CD14-positive monocyte (primary cell): Measurements from ENCODE around the gene ERGIC1. TPM values are rescaled to one million over a fixed set of nuclear protein-coding genes. Genes with fewer than 3 reads are reported as not detected.

Experiments used
- DNase-seq, 3 donors: peaks; one replicate each; pipeline ENCODE4 v3.0.0-alpha.2; 2011 to 2022
- H2AFZ ChIP-seq: 2 replicates; pipeline ENCODE4 v1.6.0; 2012; ENCODE audit warnings: mild to moderate bottlenecking, low read depth, low read length, inconsistent platforms; ENCODE audit not compliant: insufficient read depth, poor library complexity, severe bottlenecking
- H3K27ac ChIP-seq, 2 donors: 1 replicate in 1 of 2; 2 replicates in 1 of 2; pipeline ENCODE4 v1.5.1; 2012 to 2013; ENCODE audit warnings: low read length in 2 of 2, control low read depth in 1 of 2, inconsistent platforms in 1 of 2, low read depth in 1 of 2, mild to moderate bottlenecking in 1 of 2
- H3K27me3 ChIP-seq, 2 donors: one replicate each; pipeline versions ENCODE4 v1.6.0 to v1.6.1; 2011 to 2013; ENCODE audit warnings: low read length in 2 of 2; ENCODE audit not compliant: control insufficient read depth in 2 of 2, insufficient read depth in 2 of 2
- H3K36me3 ChIP-seq, 2 donors: replicated peaks in 1 of 2; 1 replicate in 1 of 2; 2 replicates in 1 of 2; pipeline versions ENCODE4 v1.5.1 to v1.6.1; 2012 to 2013; ENCODE audit warnings: low read length in 2 of 2, control low read depth in 1 of 2, inconsistent platforms in 1 of 2, mild to moderate bottlenecking in 1 of 2; ENCODE audit not compliant: insufficient read depth in 2 of 2, control insufficient read depth in 1 of 2
- H3K4me1 ChIP-seq, 2 donors: 1 replicate in 1 of 2; 2 replicates in 1 of 2; pipeline versions ENCODE4 v1.5.1 to v1.6.1; 2012 to 2013; ENCODE audit warnings: low read length in 2 of 2, control low read depth in 1 of 2, inconsistent platforms in 1 of 2, mild to moderate bottlenecking in 1 of 2, moderate library complexity in 1 of 2; ENCODE audit not compliant: insufficient read depth in 2 of 2, control insufficient read depth in 1 of 2
- H3K4me2 ChIP-seq: replicated peaks from 2 replicates; pipeline ENCODE3; 2012; ENCODE audit warnings: low read length, moderate library complexity, mild to moderate bottlenecking; ENCODE audit not compliant: poor library complexity, severe bottlenecking; ENCODE audit errors: extremely low read depth
- H3K4me3 ChIP-seq, 3 experiments: fragments of 200-600 bp in 1 of 3; sonication (generic) in 1 of 3; replicated peaks in 1 of 3; 1 replicate in 2 of 3; 2 replicates in 1 of 3; pipeline ENCODE4 v1.5.1; 2011 to 2013; ENCODE audit warnings: low read length in 3 of 3, mild to moderate bottlenecking in 3 of 3, control low read depth in 2 of 3, low read depth in 2 of 3, inconsistent platforms in 1 of 3, moderate library complexity in 1 of 3
- H3K79me2 ChIP-seq: 2 replicates; pipeline ENCODE4 v1.6.0; 2012; ENCODE audit warnings: mild to moderate bottlenecking, control low read depth, inconsistent platforms, low read length, moderate library complexity; ENCODE audit not compliant: insufficient read depth
- H3K9ac ChIP-seq: 2 replicates; pipeline ENCODE4 v1.6.0; 2017; ENCODE audit warnings: low read length, mild to moderate bottlenecking; ENCODE audit not compliant: insufficient read depth, poor library complexity, severe bottlenecking
- H3K9me3 ChIP-seq, 2 donors: replicated peaks in 1 of 2; 1 replicate in 1 of 2; 2 replicates in 1 of 2; pipeline versions ENCODE4 v1.5.1 to v1.6.1; 2012 to 2013; ENCODE audit warnings: low read length in 2 of 2, control low read depth in 1 of 2; ENCODE audit not compliant: control insufficient read depth in 1 of 2, insufficient read depth in 1 of 2
- H4K20me1 ChIP-seq: 2 replicates; pipeline ENCODE4 v1.6.0; 2012; ENCODE audit warnings: mild to moderate bottlenecking, low read length, control low read depth, moderate library complexity; ENCODE audit not compliant: insufficient read depth
- H3K27ac Mint-ChIP-seq, 7 donors: one replicate each; pipeline ENCODE4 v1.8.0; 2020; ENCODE audit warnings: mild to moderate bottlenecking in 7 of 7, mixed read lengths in 7 of 7, moderate library complexity in 6 of 7, inconsistent platforms in 2 of 7
- H3K27me3 Mint-ChIP-seq, 3 donors: one replicate each; pipeline ENCODE4 v1.8.0; 2021 to 2022; ENCODE audit warnings: low read depth in 3 of 3, mild to moderate bottlenecking in 3 of 3, mixed read lengths in 3 of 3, moderate library complexity in 3 of 3, inconsistent platforms in 1 of 3
- H3K36me3 Mint-ChIP-seq, 2 donors: one replicate each; pipeline ENCODE4 v1.8.0; 2020; ENCODE audit warnings: mixed read lengths in 2 of 2, inconsistent platforms in 1 of 2, mild to moderate bottlenecking in 1 of 2
- H3K4me1 Mint-ChIP-seq: one replicate; pipeline ENCODE4 v1.8.0; 2020; ENCODE audit warnings: mild to moderate bottlenecking, mixed read lengths
- H3K4me3 Mint-ChIP-seq, 2 donors: one replicate each; pipeline ENCODE4 v1.8.0; 2020; ENCODE audit warnings: mild to moderate bottlenecking in 2 of 2, mixed read lengths in 2 of 2, moderate library complexity in 1 of 2
- H3K9me3 Mint-ChIP-seq, 7 donors: one replicate each; pipeline ENCODE4 v1.8.0; 2020 to 2022; ENCODE audit warnings: mixed read lengths in 7 of 7, mild to moderate bottlenecking in 6 of 7, moderate library complexity in 6 of 7, inconsistent platforms in 2 of 7
- CTCF ChIP-seq: fragments of 200-600 bp; IDR thresholded peaks from one replicate; pipeline ENCODE4 v1.8.0; 2022; ENCODE audit warnings: antibody characterized with exemption, mild to moderate bottlenecking
- WGBS: methylation state at CpG from one replicate; pipeline ENCODE4 v1.1.5; 2013; ENCODE audit warnings: missing lambda C conversion rate; ENCODE audit not compliant: insufficient coverage; 5-methylcytosine and 5-hydroxymethylcytosine counted together
- intact Hi-C, 2 donors: fragments of 100-400 bp; cut with micrococcal nuclease; formaldehyde crosslinking; loops; one replicate each; pipeline versions ENCODE4 v1.15.0 to v1.15.1; 2023
- polyA plus RNA-seq, 3 donors: library from polyadenylated mRNA; depleted of rRNA in 1 of 3; unstranded in 2 of 3; stranded (reverse) in 1 of 3; fragments of 300-500 nt in 2 of 3; fragments of >200 nt in 1 of 3; fragmentation: Illumina TruSeq in 2 of 3; gene quantifications; 1 replicate in 2 of 3; 2 replicates in 1 of 3; pipeline ENCODE4 v1.2.3, GENCODE V29; 2012 to 2021

ERGIC1 gene
- polyA plus RNA-seq, 3 donors: 28.3 to 76.2 (median 34.1) TPM

GRCh38 chr5:172988276-172988675, 154.2 kb downstream of the ERGIC1 start:
- Histone ChIP-seq H4K20me1 (peaks cover 94% of the 10 kb centered on the region), H3K4me1 (peaks cover 26 to 34% of the 10 kb centered on the region in 2 donors), H3K9me3 (no peaks in the 10 kb centered on the region), H3K79me2 (peaks cover 100% of the 10 kb centered on the region), H3K27ac (peak overlapping the region in 1 of 2 donors; percentile 58), H3K9ac (no peak overlapping the region), H3K36me3 (peaks cover 19 to 70% of the 10 kb centered on the region in 2 donors), H3K4me2 (no peak overlapping the region), H3K27me3 (no peaks in the 10 kb centered on the region), H2AFZ (no peak overlapping the region), H3K4me3 (no peak overlapping the region)
- H3K27me3 Mint-ChIP-seq: no peaks in the 10 kb centered on the region
- peaks cover 0 to 2% (median 0%) of the 10 kb centered on the region in 7 donors for H3K9me3 Mint-ChIP-seq
- TF ChIP-seq CTCF: no peak
- H3K4me3 Mint-ChIP-seq: no peak overlapping the region
- DNase-seq: no peak
- intact Hi-C loops: loop anchor here (10.0 kb wide), 1 partner anchor 157 kb away; the partner anchor contains the start of gene BNIP1 (in 2 of the 2)
- H3K27ac Mint-ChIP-seq: peak overlapping the region in 4 of 7 donors; percentile 24 to 80 (median 62)
- peaks cover 27 to 59% of the 10 kb centered on the region in 2 donors for H3K36me3 Mint-ChIP-seq
- H3K4me1 Mint-ChIP-seq: peaks cover 44% of the 10 kb centered on the region
- WGBS: no CpG with 5 or more reads among the region's 3 CpGs

- H3K4me3 ChIP-seq: no peak overlapping the region
- Mint-ChIP-seq H3K27me3 (no peaks in the 10 kb centered on the region), H3K9me3 (peaks cover 0 to 2% (median 0%) of the 10 kb centered on the region in 7 donors), H3K27ac (peak overlapping the region in 2 of 7 donors; percentile 7 to 23), H3K4me1 (peaks cover 36% of the 10 kb centered on the region), H3K4me3 (no peak overlapping the region), H3K36me3 (peaks cover 40 to 82% of the 10 kb centered on the region in 2 donors)
- H3K27ac ChIP-seq: no peak overlapping the region
- H3K27me3 ChIP-seq: no peaks in the 10 kb centered on the region
- H4K20me1 ChIP-seq: peaks cover 100% of the 10 kb centered on the region
- peaks cover 38 to 90% of the 10 kb centered on the region in 2 donors for H3K36me3 ChIP-seq
- H3K79me2 ChIP-seq: peaks cover 100% of the 10 kb centered on the region
- DNase-seq: no peak
- 94% methylated on average over 3 of the region's 8 CpGs for WGBS
- H3K9ac ChIP-seq: no peak overlapping the region
- no peak overlapping the region for H3K4me2 ChIP-seq
- peaks cover 11 to 16% of the 10 kb centered on the region in 2 donors for H3K4me1 ChIP-seq
- TF ChIP-seq CTCF: no peak
- no peaks in the 10 kb centered on the region for H3K9me3 ChIP-seq
- intact Hi-C loops: no loop called here
- H2AFZ ChIP-seq: no peak overlapping the region
Measured at GRCh38 chr5:172990776-172991175, 156.7 kb downstream of the ERGIC1 start.
